H54 (cell line): ENCODE results near the gene TMEM255A.

Experiments used
- DNase-seq: peaks from one replicate; pipeline ENCODE4 v3.0.0; 2011; ENCODE audit warnings: low spot score, mixed read lengths; ENCODE audit not compliant: insufficient read length
- FAIRE-seq: peaks from 3 replicates; lab custom pipeline; 2011; peaks lifted over from hg19 to GRCh38; lab: Jason Lieb, UNC
- POLR2A ChIP-seq: IDR thresholded peaks from 2 replicates; pipeline ENCODE4 v1.6.1; 2011; ENCODE audit warnings: low read depth, mild to moderate bottlenecking, low read length

The TMEM255A gene

GRCh38 chrX:120224388-120224787, 86.9 kb downstream of the TMEM255A start:
- DNase-seq (no peak), FAIRE-seq (no peak)
- TF ChIP-seq POLR2A = no peak

- no peak for TF ChIP-seq POLR2A
- FAIRE-seq = no peak
Observed at GRCh38 chrX:120223374-120223773, 87.9 kb downstream of the TMEM255A start.

DNA sequence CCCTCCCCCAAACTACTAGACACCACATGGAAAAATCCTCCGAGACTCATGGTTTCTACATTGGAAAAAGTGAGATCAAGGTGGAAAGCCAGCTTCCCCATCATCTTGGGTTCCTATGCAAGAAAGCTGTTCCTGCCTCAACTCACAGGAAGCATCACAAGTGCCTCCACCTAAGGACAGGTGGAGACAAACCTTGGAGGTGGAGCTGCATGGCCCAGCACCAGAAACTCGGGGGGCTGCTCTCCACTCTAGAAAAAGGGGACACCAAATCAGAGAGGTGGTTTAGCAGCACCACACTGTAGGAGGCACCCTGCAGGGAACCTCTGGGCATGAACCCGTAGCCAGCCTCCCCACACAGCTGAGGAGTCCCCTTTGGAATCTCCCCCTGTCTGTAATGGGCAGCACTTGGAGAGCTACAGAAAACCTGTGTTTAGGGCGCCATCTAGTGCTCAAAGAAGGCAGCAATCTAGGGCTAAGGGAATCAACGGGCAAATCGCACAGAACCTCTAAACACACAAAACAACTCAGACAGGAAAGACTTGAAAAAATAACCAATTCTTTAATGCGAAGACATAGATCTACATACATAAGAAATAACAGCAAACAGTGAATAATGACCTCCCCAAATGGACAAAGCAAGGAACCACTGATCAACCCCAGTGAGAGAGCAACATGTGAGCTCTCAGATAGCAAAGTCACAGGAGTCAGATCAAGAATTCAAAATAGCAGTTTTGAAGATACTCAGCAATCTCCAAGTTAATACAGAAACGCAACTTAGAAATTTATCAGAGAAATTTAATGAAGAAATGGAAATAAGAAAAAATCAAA, 97.6 kb downstream of the TMEM255A start:
- TF ChIP-seq POLR2A = no peak
- peak; percentile 61 for FAIRE-seq
- DNase-seq = peak; percentile 42

More at GRCh38 chrX:120223374-120223773, 87.9 kb downstream of the TMEM255A start:
- no peak for DNase-seq
